Motor neuron (in vitro differentiated cells): ENCODE results near the gene PCGF2. TPM values are rescaled to one million over a fixed set of nuclear protein-coding genes. Genes with fewer than 3 reads are reported as not detected.
"Not testable (repeated sequence)": the region's sequence is repeated elsewhere in the genome, so short reads cannot be mapped to it uniquely, and the experiment has no call there.

Source experiments
- ATAC-seq, 8 experiments: fragments of 200-7000 bp; cut with Tn5 transposase; replicated peaks in 6 of 8; 2 replicates each; pipeline ENCODE4 v1.8.0; 2021; ENCODE audit warnings: mild to moderate bottlenecking in 8 of 8, moderate library complexity in 8 of 8
- H3K27ac ChIP-seq, 2 donors: fragments of 250-450 bp; sonication (Bioruptor Pico); 2 replicates each; pipeline ENCODE4 v1.9.0; 2021; ENCODE audit warnings: antibody characterized with exemption in 2 of 2, mild to moderate bottlenecking in 2 of 2, moderate library complexity in 1 of 2
- H3K4me1 ChIP-seq, 2 donors: fragments of 250-450 bp; sonication (Bioruptor Pico); replicated peaks in 1 of 2; 2 replicates each; pipeline ENCODE4 v1.6.1; 2021; ENCODE audit warnings: antibody characterized with exemption in 2 of 2, mild to moderate bottlenecking in 2 of 2, moderate library complexity in 1 of 2
- H3K4me3 ChIP-seq, 5 donors: fragments of 250-450 bp; sonication (Bioruptor Pico); 2 replicates each; pipeline ENCODE4 v1.9.0; 2021; ENCODE audit warnings: antibody characterized with exemption in 5 of 5, mild to moderate bottlenecking in 5 of 5, moderate library complexity in 4 of 5
- WGBS, 10 experiments: fragments of 450-650 bp; shearing (Covaris generic); methylation state at CpG; one replicate each; pipeline ENCODE4 v1.0.0; 2022; 5-methylcytosine and 5-hydroxymethylcytosine counted together
- in situ Hi-C, 9 experiments: fragments of 400-800 bp; cut with MboI; loops; one replicate each; pipeline ENCODE4 v1.15.0; 2021; ENCODE audit warnings: low sequenced_read_pairs in 9 of 9, low pct_unique_long_range_greater_than_20kb in 2 of 9; ENCODE audit not compliant: unreplicated experiment in 9 of 9
- total RNA-seq, 8 experiments: library from RNA; unstranded; fragments of 300-600 nt; gene quantifications; 2 replicates each; pipeline versions ENCODE4 v1.2.3 to v1.2.4, GENCODE V29; 2022

Gene PCGF2
- total RNA-seq, 8 experiments from 2014 or later: 5.2 to 23.3 (median 16.8) TPM

DNA sequence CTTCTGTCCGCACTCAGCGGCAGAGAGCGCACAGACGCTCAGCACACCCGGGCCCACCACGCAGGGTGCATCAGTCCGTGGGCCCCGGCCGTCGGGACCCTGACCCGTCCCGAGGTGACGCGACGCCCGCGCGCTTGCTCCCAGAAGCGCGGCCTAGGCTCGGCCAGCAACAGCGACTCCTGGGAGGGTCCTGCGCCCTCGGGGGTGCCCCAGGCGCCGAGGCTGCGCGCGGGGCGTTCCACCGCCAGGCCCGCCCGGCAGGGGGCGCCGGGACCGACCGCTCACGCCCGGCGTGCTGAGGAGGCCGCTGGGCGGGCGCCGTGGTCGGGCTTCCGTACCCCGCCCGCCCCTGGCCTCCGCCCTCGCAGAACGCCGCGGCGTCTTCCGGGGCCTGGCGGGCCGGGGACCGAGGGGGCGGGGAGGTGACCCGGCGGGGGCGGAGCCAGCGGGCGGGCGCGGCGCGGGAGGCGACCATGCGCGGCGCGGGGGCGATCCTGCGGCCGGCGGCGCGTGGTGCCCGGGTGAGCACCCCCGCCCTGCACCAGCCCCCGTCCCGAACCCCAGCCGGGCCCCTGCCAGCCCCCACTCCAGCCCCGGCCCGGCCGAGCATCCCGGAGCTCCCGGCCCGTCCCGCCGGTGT is 18.1 kb downstream of the PCGF2 start, which contains the start of gene CISD3:
Gene CISD3 (plus strand): TSS at position 456 of the 640 bp plus-strand sequence. CDS start 18 bp downstream, at position 474.
- Histone ChIP-seq H3K4me3 (peak within 1 kb of the TSS; percentile 32 to 58 (median 37)), H3K27ac (peak within 1 kb of the TSS; percentile 13 to 69), H3K4me1 (peaks cover 4 to 10% of the 10 kb centered on the region in 2 donors)
- peak; percentile 83 to 91 (median 89) for ATAC-seq
- WGBS, 10 experiments: 0 to 40% (median 0%) methylated on average over 1 to 3 of the region's 92 CpGs; no CpG with 5 or more reads in 7 of the 10 experiments
- in situ Hi-C loops: no loop called here

GRCh38 chr17:38729368-38729885 is 18.7 kb downstream of the PCGF2 start:
- 0 to 77% (median 46%) methylated on average over 2 to 10 of the region's 14 CpGs; no CpG with 5 or more reads in 4 of the 10 experiments for WGBS, 10 experiments
- Histone ChIP-seq H3K4me3 (peak overlapping the region; percentile 32 to 58 (median 37)), H3K27ac (peak overlapping the region; percentile 13 to 69), H3K4me1 (peaks cover 4 to 8% of the 10 kb centered on the region in 2 donors)
- in situ Hi-C loops: no loop called here
- no peak for ATAC-seq

GRCh38 chr17:38728290-38728831 is 19.8 kb downstream of the PCGF2 start:
- 53 to 100% (median 73%) methylated on average over 1 to 2 of the region's 8 CpGs; no CpG with 5 or more reads in 5 of the 10 experiments for WGBS, 10 experiments
- Histone ChIP-seq H3K4me1 (peaks cover 4 to 8% of the 10 kb centered on the region in 2 donors), H3K27ac (no peak overlapping the region), H3K4me3 (no peak overlapping the region)
- ATAC-seq: no peak
- in situ Hi-C loops: no loop called here

GRCh38 chr17:38727736-38728135 is 20.4 kb downstream of the PCGF2 start:
- WGBS, 10 experiments: 80 to 100% (median 95%) methylated on average over 1 to 2 of the region's 5 CpGs; no CpG with 5 or more reads in 6 of the 10 experiments
- in situ Hi-C loops: no loop called here

DNA sequence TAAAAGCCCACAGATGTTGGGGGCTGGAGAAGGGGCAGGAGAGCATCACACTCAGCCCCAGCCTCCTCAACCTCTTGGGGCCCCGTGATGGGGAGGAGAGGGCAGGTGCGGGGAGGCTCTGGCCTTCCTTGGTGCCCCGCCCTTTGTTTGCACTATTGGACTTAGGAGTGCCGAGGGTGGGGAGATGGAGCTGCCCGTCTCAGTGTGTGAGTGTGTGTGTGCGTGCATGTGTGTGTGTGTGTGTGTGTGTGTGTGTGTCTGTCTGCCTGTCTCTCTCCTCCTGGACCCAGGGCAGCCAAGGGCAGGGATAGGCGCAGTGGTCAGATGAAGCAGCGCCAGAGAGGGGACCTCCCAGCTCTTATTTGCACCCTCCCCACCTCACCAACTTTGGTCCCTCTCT is 22.0 kb downstream of the PCGF2 start:
- H3K4me1 ChIP-seq, H3K4me3 ChIP-seq, in situ Hi-C loops, H3K27ac ChIP-seq: not testable (repeated sequence)
- no CpG with 5 or more reads among the region's 8 CpGs for WGBS, 10 experiments
- ATAC-seq: peak in 1 of 8 experiments; percentile 11

More at GRCh38 chr17:38727736-38728135, 20.4 kb downstream of the PCGF2 start:
- Histone ChIP-seq H3K27ac (no peak overlapping the region), H3K4me3 (no peak overlapping the region), H3K4me1 (peaks cover 4 to 8% of the 10 kb centered on the region in 2 donors)
- no peak for ATAC-seq

GRCh38 chr17:38725066-38725465 is 23.1 kb downstream of the PCGF2 start:
- 40 to 100% (median 72%) methylated on average over 1 to 3 of the region's 10 CpGs; no CpG with 5 or more reads in 6 of the 10 experiments for WGBS, 10 experiments
- no peak overlapping the region for H3K27ac ChIP-seq
- in situ Hi-C loops: no loop called here
- H3K4me3 ChIP-seq: no peak overlapping the region
- H3K4me1 ChIP-seq: peaks cover 13 to 18% of the 10 kb centered on the region in 2 donors
- ATAC-seq: peak in 1 of 8 experiments; percentile 9

GRCh38 chr17:38724337-38724988 is 23.7 kb downstream of the PCGF2 start:
- in situ Hi-C loops: no loop called here
- Histone ChIP-seq H3K4me1 (peaks cover 16 to 17% of the 10 kb centered on the region in 2 donors), H3K4me3 (no peak overlapping the region), H3K27ac (no peak overlapping the region)
- ATAC-seq: peak in 3 of 8 experiments; percentile 61 to 82 (median 77)
- 71 to 100% (median 96%) methylated on average over 1 to 3 of the region's 16 CpGs; no CpG with 5 or more reads in 4 of the 10 experiments for WGBS, 10 experiments

DNA sequence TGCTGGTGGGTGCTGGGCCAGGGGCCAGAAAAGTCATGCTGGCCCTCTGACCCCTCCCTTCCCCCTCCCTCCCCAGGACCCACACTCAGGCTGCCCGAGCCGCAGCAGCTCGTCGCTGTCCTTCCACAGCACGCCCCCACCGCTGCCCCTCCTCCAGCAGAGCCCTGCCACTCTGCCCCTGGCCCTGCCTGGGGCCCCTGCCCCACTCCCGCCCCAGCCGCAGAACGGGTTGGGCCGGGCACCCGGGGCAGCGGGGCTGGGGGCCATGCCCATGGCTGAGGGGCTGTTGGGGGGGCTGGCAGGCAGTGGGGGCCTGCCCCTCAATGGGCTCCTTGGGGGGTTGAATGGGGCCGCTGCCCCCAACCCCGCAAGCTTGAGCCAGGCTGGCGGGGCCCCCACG is 26.3 kb downstream of the PCGF2 start:
- H3K4me1 ChIP-seq: peaks cover 12 to 14% of the 10 kb centered on the region in 2 donors
- no peak overlapping the region for H3K27ac ChIP-seq
- 50% methylated on average over 2 of the region's 16 CpGs; no CpG with 5 or more reads in 9 of the 10 experiments for WGBS, 10 experiments
- in situ Hi-C loops: no loop called here
- ATAC-seq: no peak
- H3K4me3 ChIP-seq: no peak overlapping the region

DNA sequence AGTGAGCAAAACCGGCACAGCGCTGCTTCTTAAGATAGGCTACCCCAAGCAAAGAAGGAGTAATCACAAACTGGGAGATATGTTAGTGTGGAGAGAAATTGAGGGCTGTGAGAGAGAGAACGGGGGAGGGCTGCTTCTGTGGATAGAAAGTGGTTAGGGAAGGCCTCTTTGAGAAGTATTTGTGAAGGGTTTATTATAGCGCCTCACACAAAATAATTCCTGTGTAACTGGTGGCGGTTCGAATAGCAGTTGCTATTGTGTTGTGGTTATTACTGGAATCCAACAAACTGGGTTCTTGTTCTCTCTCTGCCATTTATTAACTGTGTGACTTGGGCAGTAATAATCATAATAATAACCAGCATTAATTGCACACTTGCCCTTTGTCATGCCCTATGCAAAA is 27.2 kb downstream of the PCGF2 start:
- in situ Hi-C loops: no loop called here
- peaks cover 12 to 14% of the 10 kb centered on the region in 2 donors for H3K4me1 ChIP-seq
- no peak overlapping the region for H3K27ac ChIP-seq
- no peak for ATAC-seq
- H3K4me3 ChIP-seq: no peak overlapping the region
- 72 to 100% (median 83%) methylated on average over 1 to 5 of the region's 6 CpGs; no CpG with 5 or more reads in 3 of the 10 experiments for WGBS, 10 experiments

GRCh38 chr17:38719943-38720641 is 28.0 kb downstream of the PCGF2 start:
- in situ Hi-C loops: no loop called here
- WGBS, 10 experiments: 18 to 20% methylated on average over 2 of the region's 39 CpGs; no CpG with 5 or more reads in 8 of the 10 experiments
- peaks cover 12 to 14% of the 10 kb centered on the region in 2 donors for H3K4me1 ChIP-seq
- H3K4me3 ChIP-seq: no peak overlapping the region
- ATAC-seq: peak in 5 of 8 experiments; percentile 5 to 54 (median 50)
- peak overlapping the region in 1 of 2 donors; percentile 13 for H3K27ac ChIP-seq

DNA sequence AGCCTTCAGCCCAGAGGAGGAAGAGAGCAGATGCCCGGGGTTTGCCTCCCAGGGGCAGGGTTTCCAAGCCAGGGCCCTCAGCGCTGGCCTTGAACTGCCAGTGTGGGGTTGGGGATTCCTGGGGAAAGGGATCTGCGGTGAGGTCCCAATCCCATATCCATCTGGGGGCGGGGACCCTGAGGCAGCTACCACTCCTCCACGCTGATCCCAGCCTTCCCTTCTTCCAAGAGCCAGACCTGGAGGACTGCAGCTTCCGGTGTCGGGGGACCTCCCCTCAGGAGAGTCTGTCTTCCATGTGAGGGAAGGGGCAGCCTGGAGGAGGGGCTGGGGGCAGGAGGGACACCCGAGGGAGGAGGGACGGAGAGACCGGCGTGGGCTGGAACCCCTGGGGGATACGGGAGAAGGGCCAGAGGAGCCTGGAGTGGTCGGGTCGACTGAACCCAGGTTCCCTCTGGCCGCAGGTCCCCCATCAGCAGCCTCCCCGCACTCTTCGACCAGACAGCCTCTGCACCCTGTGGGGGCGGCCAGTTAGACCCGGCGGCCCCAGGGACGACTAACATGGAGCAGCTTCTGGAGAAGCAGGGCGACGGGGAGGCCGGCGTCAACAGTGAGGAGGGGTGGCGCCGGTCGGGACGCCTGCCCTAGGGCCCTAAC is 28.7 kb downstream of the PCGF2 start:
- 0 to 100% (median 22%) methylated on average over 1 to 3 of the region's 29 CpGs; no CpG with 5 or more reads in 5 of the 10 experiments for WGBS, 10 experiments
- peaks cover 12 to 14% of the 10 kb centered on the region in 2 donors for H3K4me1 ChIP-seq
- H3K4me3 ChIP-seq: no peak overlapping the region
- ATAC-seq: peak in 4 of 8 experiments; percentile 5 to 21 (median 12)
- in situ Hi-C loops: no loop called here
- no peak overlapping the region for H3K27ac ChIP-seq

GRCh38 chr17:38717139-38717745 is 30.9 kb downstream of the PCGF2 start:
- ATAC-seq: no peak
- in situ Hi-C loops: no loop called here
- Histone ChIP-seq H3K4me1 (peaks cover 12 to 14% of the 10 kb centered on the region in 2 donors), H3K27ac (no peak overlapping the region), H3K4me3 (no peak overlapping the region)
- 80 to 92% methylated on average over 2 of the region's 12 CpGs; no CpG with 5 or more reads in 8 of the 10 experiments for WGBS, 10 experiments
